Common myeloid progenitor, CD34-positive (primary cell): Measurements from ENCODE around the gene SNORC.
"Not testable (repeated sequence)": the region's sequence is repeated elsewhere in the genome, so short reads cannot be mapped to it uniquely, and the experiment has no call there.

ENCODE experiments used
- CTCF ChIA-PET: fragments of 350-600 bp; sonication (Branson Sonifier 250); formaldehyde crosslinking; loops from one replicate; lab custom pipeline; 2021; ENCODE audit warnings: antibody characterized with exemption; lab: Charles Lee
- POLR2A ChIA-PET: fragments of 350-600 bp; sonication (Branson Sonifier 250); formaldehyde crosslinking; loops from one replicate; lab custom pipeline; 2021; ENCODE audit warnings: antibody characterized with exemption; lab: Charles Lee
- DNase-seq, 3 donors: peaks; one replicate each; pipeline versions ENCODE4 v3.0.0 to v3.0.0-alpha.2; 2013
- H3K27ac ChIP-seq, 2 experiments: 1 replicate in 1 of 2; 2 replicates in 1 of 2; pipeline ENCODE4 v1.7.0; 2013; ENCODE audit warnings: inconsistent platforms in 2 of 2, low read length in 2 of 2, mild to moderate bottlenecking in 2 of 2, low read depth in 1 of 2, moderate library complexity in 1 of 2; ENCODE audit not compliant: severe bottlenecking in 2 of 2, insufficient read depth in 1 of 2, poor library complexity in 1 of 2
- H3K27me3 ChIP-seq, 5 experiments: replicated peaks in 2 of 5; 1 replicate in 3 of 5; 2 replicates in 2 of 5; pipeline versions ENCODE4 v1.6.1 to v1.7.0; 2013; ENCODE audit warnings: low read length in 4 of 5, mild to moderate bottlenecking in 2 of 5, moderate library complexity in 2 of 5, inconsistent platforms in 1 of 5; ENCODE audit not compliant: insufficient read depth in 5 of 5, control insufficient read depth in 4 of 5
- H3K36me3 ChIP-seq, 4 experiments: 1 replicate in 2 of 4; 2 replicates in 2 of 4; pipeline versions ENCODE4 v1.6.1 to v1.7.0; 2013; ENCODE audit warnings: low read length in 3 of 4, control low read depth in 1 of 4, mild to moderate bottlenecking in 1 of 4; ENCODE audit not compliant: control insufficient read depth in 4 of 4, insufficient read depth in 4 of 4
- H3K4me1 ChIP-seq, 4 experiments: 1 replicate in 3 of 4; 2 replicates in 1 of 4; pipeline versions ENCODE4 v1.6.1 to v1.7.1; 2013; ENCODE audit warnings: low read length in 3 of 4, mild to moderate bottlenecking in 3 of 4, control low read depth in 1 of 4, inconsistent platforms in 1 of 4, moderate library complexity in 1 of 4; ENCODE audit not compliant: control insufficient read depth in 4 of 4, insufficient read depth in 4 of 4; ENCODE audit errors: control extremely low read depth in 1 of 4
- H3K4me3 ChIP-seq, 7 experiments: 1 replicate in 4 of 7; 2 replicates in 3 of 7; pipeline versions ENCODE4 v1.5.1 to v1.7.0; 2013; ENCODE audit warnings: mild to moderate bottlenecking in 7 of 7, low read length in 6 of 7, moderate library complexity in 6 of 7, inconsistent platforms in 2 of 7, low read depth in 2 of 7, control low read depth in 1 of 7; ENCODE audit not compliant: insufficient read depth in 4 of 7, control insufficient read depth in 1 of 7; ENCODE audit errors: extremely low read depth in 1 of 7
- H3K9me3 ChIP-seq, 5 experiments: 1 replicate in 4 of 5; 2 replicates in 1 of 5; pipeline versions ENCODE4 v1.6.1 to v1.7.1; 2013; ENCODE audit warnings: low read length in 4 of 5, mild to moderate bottlenecking in 2 of 5, inconsistent platforms in 1 of 5, low read depth in 1 of 5, moderate library complexity in 1 of 5; ENCODE audit not compliant: control insufficient read depth in 4 of 5, insufficient read depth in 2 of 5; ENCODE audit errors: control extremely low read depth in 1 of 5
- WGBS: methylation state at CpG from one replicate; pipeline ENCODE4 v1.1.5; 2013; ENCODE audit not compliant: insufficient coverage; 5-methylcytosine and 5-hydroxymethylcytosine counted together

The SNORC gene

DNA sequence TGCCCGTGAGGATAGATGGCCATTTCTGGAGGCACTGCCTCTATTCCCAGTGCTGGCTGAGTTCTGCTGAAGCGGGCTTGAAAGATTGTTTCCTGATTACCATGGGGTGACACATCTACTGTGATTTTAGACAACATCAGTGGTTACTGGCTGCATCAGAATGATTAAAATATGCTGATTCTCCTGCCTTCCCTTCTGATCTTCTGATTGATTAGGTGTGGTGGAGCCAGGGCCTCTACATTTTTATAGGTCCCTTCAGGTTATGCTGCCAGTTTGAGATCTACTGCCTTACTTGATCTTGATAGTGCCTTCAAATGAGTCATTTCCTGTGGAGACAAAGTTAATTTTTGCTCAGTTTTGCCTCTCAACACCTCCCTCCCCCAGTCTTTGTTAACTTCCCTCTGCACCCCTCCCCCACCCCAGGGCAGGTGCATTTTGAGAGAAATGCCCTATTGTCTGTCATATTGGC is 31.6 kb upstream of the SNORC start:
- POLR2A ChIA-PET = no interaction called here
- 69% methylated on average over 2 of the region's 2 CpGs for WGBS
- CTCF ChIA-PET = interaction anchor here (1.1 kb wide), 1 partner anchor 15 kb away, joined by 3 read pairs; no protein-coding TSS in a partner anchor
- Histone ChIP-seq H3K4me1 (peaks cover 19 to 31% (median 26%) of the 10 kb centered on the region in 4 experiments), H3K27ac (peak overlapping the region; percentile 48 to 75), H3K27me3 (no peaks in the 10 kb centered on the region), H3K4me3 (peak overlapping the region in 2 of 7 experiments; percentile 8 to 51), H3K9me3 (no peaks in the 10 kb centered on the region), H3K36me3 (peaks cover 10 to 61% (median 40%) of the 10 kb centered on the region in 4 experiments)
- peak; percentile 56 to 84 (median 73) for DNase-seq

DNA sequence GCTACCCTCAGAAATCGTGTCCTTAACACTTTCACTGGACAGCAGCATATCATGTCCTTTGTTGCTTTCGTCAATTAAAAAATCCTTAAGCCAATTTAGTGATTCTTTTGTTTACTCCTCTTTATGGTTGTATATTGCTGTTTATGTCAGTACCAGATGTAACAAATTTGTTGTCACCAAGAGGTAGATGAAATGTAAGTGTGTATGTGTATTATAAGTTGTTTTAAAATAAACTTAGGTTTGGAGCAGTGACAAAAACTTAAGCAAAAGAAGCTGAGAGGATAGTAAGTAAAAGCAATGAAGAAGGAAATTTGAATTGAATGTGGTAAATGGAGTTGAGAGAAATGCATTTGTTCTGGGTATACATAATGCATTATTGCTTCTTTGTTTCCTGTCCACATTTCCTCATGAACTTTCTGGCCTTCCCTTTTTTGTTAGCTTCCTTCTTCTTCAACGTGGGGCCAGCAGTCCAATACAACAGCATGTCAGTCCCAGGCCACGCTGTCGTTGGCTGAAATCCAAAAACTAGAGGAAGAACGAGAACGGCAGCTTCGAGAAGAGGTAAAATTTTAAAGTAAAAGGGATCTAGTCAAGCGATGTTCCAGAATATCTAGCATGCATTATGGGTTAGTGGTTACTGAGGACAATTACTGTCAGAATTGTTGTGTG is 30.5 kb upstream of the SNORC start:
- Histone ChIP-seq H3K4me1 (peaks cover 19 to 31% (median 26%) of the 10 kb centered on the region in 4 experiments), H3K36me3 (peaks cover 13 to 58% (median 38%) of the 10 kb centered on the region in 4 experiments), H3K4me3 (no peak overlapping the region), H3K27ac (peak overlapping the region in 1 of 2 experiments; percentile 37), H3K9me3 (no peaks in the 10 kb centered on the region), H3K27me3 (no peaks in the 10 kb centered on the region)
- POLR2A ChIA-PET = interaction anchor here (0.6 kb wide), 1 partner anchor 372 kb away, joined by 3 read pairs; no protein-coding TSS in a partner anchor
- CTCF ChIA-PET = interaction anchor here (1.1 to 1.8 kb wide), 2 partner anchors 14 to 42 kb away, joined by 3 to 5 read pairs; no protein-coding TSS in a partner anchor
- WGBS = 27% methylated on average over 9 of the region's 9 CpGs
- DNase-seq = peak; percentile 40 to 83 (median 78)

- Histone ChIP-seq H3K4me3 (no peak overlapping the region), H3K9me3 (no peaks in the 10 kb centered on the region), H3K27me3 (no peaks in the 10 kb centered on the region), H3K36me3 (peaks cover 21 to 71% (median 49%) of the 10 kb centered on the region in 4 experiments), H3K27ac (no peak overlapping the region), H3K4me1 (peaks cover 18 to 24% (median 22%) of the 10 kb centered on the region in 4 experiments)
- WGBS = 100% methylated on average over 2 of the region's 2 CpGs
- POLR2A ChIA-PET = no interaction called here
- CTCF ChIA-PET = interaction anchor here (1.0 to 4.1 kb wide), 3 partner anchors 9 to 31 kb away, joined by 3 to 24 read pairs (median 3); no protein-coding TSS in a partner anchor
- no peak for DNase-seq
These were observed 27.4 kb upstream of the SNORC start for GRCh38 chr2:232842689-232843088.

GRCh38 chr2:232843834-232844233 is 26.2 kb upstream of the SNORC start:
- POLR2A ChIA-PET = no interaction called here
- Histone ChIP-seq H3K4me1 (peaks cover 8 to 12% (median 11%) of the 10 kb centered on the region in 4 experiments), H3K27ac (no peak overlapping the region), H3K9me3 (no peaks in the 10 kb centered on the region), H3K36me3 (peaks cover 21 to 78% (median 57%) of the 10 kb centered on the region in 4 experiments), H3K27me3 (no peaks in the 10 kb centered on the region), H3K4me3 (no peak overlapping the region)
- DNase-seq = peak in 1 of 3 donors; percentile 11
- CTCF ChIA-PET = interaction anchor here (4.1 kb wide), 1 partner anchor 10 kb away, joined by 24 read pairs; no protein-coding TSS in a partner anchor
- WGBS = 100% methylated on average over 2 of the region's 3 CpGs

DNA sequence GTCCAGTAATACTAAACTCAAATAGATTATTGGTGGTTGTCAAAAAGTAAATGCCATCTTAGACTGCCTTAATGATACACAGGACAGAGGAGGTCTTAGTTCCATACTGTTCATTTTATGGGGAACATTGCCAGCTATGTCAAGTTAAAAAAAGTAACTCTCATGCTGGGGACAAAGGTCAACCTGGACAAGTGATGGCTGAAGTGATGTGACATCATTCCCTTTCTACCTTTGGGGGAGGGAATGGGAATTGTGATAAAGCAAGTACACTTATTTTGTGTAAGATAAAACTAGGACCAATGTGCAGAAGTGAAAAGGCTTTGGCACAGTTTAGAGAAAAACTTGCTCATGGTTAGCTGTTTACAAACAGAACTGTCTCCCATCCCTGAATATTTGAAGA is 24.0 kb upstream of the SNORC start:
- Histone ChIP-seq H3K27ac (no peak overlapping the region), H3K4me3 (no peak overlapping the region), H3K36me3 (peaks cover 30 to 85% (median 64%) of the 10 kb centered on the region in 4 experiments), H3K9me3 (no peaks in the 10 kb centered on the region), H3K4me1 (no peaks in the 10 kb centered on the region), H3K27me3 (no peaks in the 10 kb centered on the region)
- POLR2A ChIA-PET = no interaction called here
- CTCF ChIA-PET = interaction anchor here (0.6 kb wide), 1 partner anchor 10 kb away, joined by 3 read pairs; no protein-coding TSS in a partner anchor
- DNase-seq = no peak

GRCh38 chr2:232850039-232850438 is 20.0 kb upstream of the SNORC start:
- ChIA-PET CTCF (interaction anchor here (0.7 to 1.6 kb wide), 5 partner anchors 22 to 204 kb away, joined by 3 to 6 read pairs (median 3); no protein-coding TSS in a partner anchor), POLR2A (no interaction called here)
- no peaks in the 10 kb centered on the region for H3K9me3 ChIP-seq
- no peak overlapping the region for H3K4me3 ChIP-seq
- H3K27ac ChIP-seq = no peak overlapping the region
- no peaks in the 10 kb centered on the region for H3K27me3 ChIP-seq
- peaks cover 0 to 1% (median 0%) of the 10 kb centered on the region in 4 experiments for H3K4me1 ChIP-seq
- 100% methylated on average over 1 of the region's 3 CpGs for WGBS
- H3K36me3 ChIP-seq = peaks cover 22 to 75% (median 56%) of the 10 kb centered on the region in 4 experiments
- no peak for DNase-seq

- DNase-seq, POLR2A ChIA-PET, H3K4me1 ChIP-seq, H3K27me3 ChIP-seq, H3K4me3 ChIP-seq, H3K9me3 ChIP-seq, H3K27ac ChIP-seq: not testable (repeated sequence)
- peaks cover 16 to 74% (median 56%) of the 10 kb centered on the region in 4 experiments for H3K36me3 ChIP-seq
- 98% methylated on average over 8 of the region's 11 CpGs for WGBS
- CTCF ChIA-PET = interaction anchor here (0.7 to 4.1 kb wide), 6 partner anchors 9 to 398 kb away, joined by 3 to 24 read pairs (median 4); no protein-coding TSS in a partner anchor
These were observed 18.0 kb upstream of the SNORC start for GRCh38 chr2:232852081-232852480.
